SK-N-SH (cell line): ENCODE data around the gene TGFA. TPM values are rescaled to one million over a fixed set of nuclear protein-coding genes. Genes with fewer than 3 reads are reported as not detected.

Experiments
- CTCF ChIA-PET: fragments of 300-600, 350-600 bp; formaldehyde crosslinking; extraction: SDS; loops from one replicate; lab custom pipeline; 2021; lab: Yijun Ruan, JAX
- POLR2A ChIA-PET: fragments of 350-600 bp; sonication (Branson Sonifier 250); formaldehyde crosslinking; extraction: SDS; loops from one replicate; lab custom pipeline; 2020; ENCODE audit warnings: antibody characterized with exemption, inconsistent platforms; lab: Yijun Ruan, JAX
- DNase-seq: peaks from one replicate; pipeline ENCODE4 v3.0.0; 2012
- H2AFZ ChIP-seq: fragments of 200-600 bp; sonication (generic); 2 replicates; pipeline ENCODE4 v1.8.1; 2016; ENCODE audit warnings: antibody characterized with exemption, mild to moderate bottlenecking, low read depth
- H3F3A ChIP-seq: fragments of 200-600 bp; sonication (generic); replicated peaks from 2 replicates; pipeline ENCODE3; 2016; ENCODE audit warnings: antibody characterized with exemption, mild to moderate bottlenecking; ENCODE audit not compliant: insufficient read depth
- H3K27ac ChIP-seq, 2 experiments: fragments of 200-500 bp in 1 of 2; fragments of 200-600 bp in 1 of 2; sonication (Bioruptor generic) in 1 of 2; sonication (generic), shearing (Covaris generic) in 1 of 2; 2 replicates each; pipeline versions ENCODE4 v1.5.1 to v1.6.1; 2014 to 2016; ENCODE audit warnings: low read depth in 2 of 2, inconsistent platforms in 1 of 2, low read length in 1 of 2, mild to moderate bottlenecking in 1 of 2, mixed read lengths in 1 of 2
- H3K27me3 ChIP-seq: fragments of 200-600 bp; sonication (generic), shearing (Covaris generic); 2 replicates; pipeline ENCODE4 v1.6.1; 2016; ENCODE audit warnings: mixed run types; ENCODE audit not compliant: insufficient read depth
- H3K36me3 ChIP-seq, 2 experiments: fragments of 200-500 bp in 1 of 2; fragments of 200-600 bp in 1 of 2; sonication (Bioruptor generic) in 1 of 2; sonication (generic) in 1 of 2; replicated peaks in 1 of 2; 2 replicates each; pipeline versions ENCODE3 to v1.5.1; 2014 to 2016; ENCODE audit warnings: low read length in 1 of 2, mild to moderate bottlenecking in 1 of 2; ENCODE audit not compliant: insufficient read depth in 2 of 2, control insufficient read depth in 1 of 2
- H3K4me1 ChIP-seq, 2 experiments: fragments of 200-500 bp in 1 of 2; fragments of 200-600 bp in 1 of 2; sonication (Bioruptor generic) in 1 of 2; sonication (generic), shearing (Covaris generic) in 1 of 2; 2 replicates each; pipeline versions ENCODE4 v1.5.1 to v1.6.1; 2014 to 2016; ENCODE audit warnings: low read depth in 1 of 2, low read length in 1 of 2, mixed run types in 1 of 2; ENCODE audit not compliant: insufficient read depth in 2 of 2, control insufficient read depth in 1 of 2
- H3K4me2 ChIP-seq: fragments of 200-600 bp; sonication (generic), shearing (Covaris generic); 2 replicates; pipeline ENCODE4 v1.6.1; 2017; ENCODE audit warnings: mixed run types
- H3K4me3 ChIP-seq, 2 experiments: fragments of 200-500 bp in 1 of 2; fragments of 200-600 bp in 1 of 2; sonication (Bioruptor generic) in 1 of 2; sonication (generic), shearing (Covaris generic) in 1 of 2; 2 replicates each; pipeline versions ENCODE4 v1.5.1 to v1.8.1; 2014 to 2016; ENCODE audit warnings: low read depth in 2 of 2, inconsistent platforms in 1 of 2, low read length in 1 of 2, mild to moderate bottlenecking in 1 of 2, mixed read lengths in 1 of 2, moderate library complexity in 1 of 2
- H3K79me2 ChIP-seq: fragments of 200-600 bp; sonication (generic); 2 replicates; pipeline ENCODE4 v1.8.1; 2017; ENCODE audit warnings: mild to moderate bottlenecking; ENCODE audit not compliant: insufficient read depth
- H3K9ac ChIP-seq: fragments of 200-600 bp; sonication (generic); 2 replicates; pipeline ENCODE4 v1.6.1; 2017; ENCODE audit warnings: mixed run types
- H3K9me2 ChIP-seq: fragments of 200-600 bp; sonication (generic); 2 replicates; pipeline ENCODE4 v1.6.1; 2017; ENCODE audit warnings: mixed run types
- H3K9me3 ChIP-seq: fragments of 200-600 bp; sonication (generic); 2 replicates; pipeline ENCODE4 v1.6.1; 2017; ENCODE audit warnings: mixed run types, mild to moderate bottlenecking, moderate library complexity
- H4K20me1 ChIP-seq: fragments of 200-600 bp; sonication (generic); 2 replicates; pipeline ENCODE4 v1.6.1; 2017; ENCODE audit warnings: mild to moderate bottlenecking, mixed run types; ENCODE audit not compliant: insufficient read depth
- CHD2 ChIP-seq: fragments of 150-350 bp; IDR thresholded peaks from 2 replicates; pipeline ENCODE4 v1.6.1; 2018; ENCODE audit warnings: low read length; ENCODE audit not compliant: partially characterized antibody
- EP300 ChIP-seq, 2 experiments: IDR thresholded peaks; 2 replicates each; pipeline versions ENCODE4 v1.4.0 to v1.6.1; 2012; ENCODE audit warnings: borderline replicate concordance in 1 of 2, low read depth in 1 of 2, low read length in 1 of 2
- EZH2phosphoT487 ChIP-seq: fragments of 200-600 bp; sonication (generic); IDR thresholded peaks from 2 replicates; pipeline ENCODE4 v1.6.1; 2017; ENCODE audit warnings: low read depth, mixed run types, mild to moderate bottlenecking, antibody characterized with exemption, moderate library complexity, borderline replicate concordance
- FOXJ3 ChIP-seq: sonication (generic); formaldehyde crosslinking; IDR thresholded peaks from 2 replicates; pipeline ENCODE4 v1.5.1; 2020; ENCODE audit warnings: mild to moderate bottlenecking, missing genetic modification reagents
- FOXM1 ChIP-seq: IDR thresholded peaks from 2 replicates; pipeline ENCODE4 v1.4.0; 2012; ENCODE audit warnings: low read depth, mild to moderate bottlenecking
- JUND ChIP-seq: IDR thresholded peaks from 2 replicates; pipeline ENCODE4 v1.4.0; 2012
- MEF2A ChIP-seq: IDR thresholded peaks from 2 replicates; pipeline ENCODE4 v1.4.0; 2012; ENCODE audit warnings: low read depth, borderline replicate concordance
- MXI1 ChIP-seq: IDR thresholded peaks from 2 replicates; pipeline ENCODE4 v1.6.1; 2012; ENCODE audit warnings: mild to moderate bottlenecking, low read depth, low read length, improper control_type of control experiment
- NFIC ChIP-seq: IDR thresholded peaks from 2 replicates; pipeline ENCODE4 v1.4.0; 2012; ENCODE audit warnings: borderline replicate concordance
- RAD21 ChIP-seq: IDR thresholded peaks from 2 replicates; pipeline ENCODE4 v1.6.1; 2012; ENCODE audit warnings: mild to moderate bottlenecking, low read length
- RCOR1 ChIP-seq: fragments of 150-350 bp; IDR thresholded peaks from 2 replicates; pipeline ENCODE4 v1.6.1; 2017; ENCODE audit warnings: antibody characterized with exemption, low read length
- RFX5 ChIP-seq: IDR thresholded peaks from 2 replicates; pipeline ENCODE4 v1.6.1; 2012; ENCODE audit warnings: mild to moderate bottlenecking, improper control_type of control experiment, low read length
- TEAD4 ChIP-seq: IDR thresholded peaks from 2 replicates; pipeline ENCODE4 v1.4.0; 2012; ENCODE audit warnings: mild to moderate bottlenecking, borderline replicate concordance; ENCODE audit not compliant: insufficient read depth
- USF1 ChIP-seq: IDR thresholded peaks from 2 replicates; pipeline ENCODE4 v1.4.0; 2012; ENCODE audit warnings: low read depth, borderline replicate concordance
- YY1 ChIP-seq: IDR thresholded peaks from 2 replicates; pipeline ENCODE4 v1.4.0; 2012; ENCODE audit warnings: low read depth, mild to moderate bottlenecking
- ZBTB33 ChIP-seq: IDR thresholded peaks from 2 replicates; pipeline ENCODE4 v1.4.0; 2012; ENCODE audit warnings: low read depth, borderline replicate concordance
- WGBS: methylation state at CpG from one replicate; pipeline ENCODE4 v1.1.6; 2017; ENCODE audit warnings: low lambda C conversion rate; 5-methylcytosine and 5-hydroxymethylcytosine counted together
- polyA plus RNA-seq, 3 experiments: library from polyadenylated mRNA; depleted of rRNA; stranded (reverse); fragments of >200 nt; gene quantifications; 2 replicates each; pipeline ENCODE4 v1.2.3, GENCODE V29; 2012
- TF ChIP-seq, protein P1 (sequence below): IDR thresholded peaks from 2 replicates; pipeline ENCODE4 v1.4.0; 2012; ENCODE audit warnings: low read depth
- TF ChIP-seq, protein P2 (sequence below): IDR thresholded peaks from 2 replicates; pipeline ENCODE4; 2012

The TGFA gene
- polyA plus RNA-seq, 1 of the 3 experiments (the other 2 are of a cell fraction), result not detected

- WGBS, result 51% methylated on average over 6 of the region's 6 CpGs
- Histone ChIP-seq H2AFZ (no peak overlapping the region), H3K4me1 (peaks cover 0 to 3% of the 10 kb centered on the region in 2 experiments; a peak in 1 of 4 replicates), H3K4me2 (no peak overlapping the region), H3K9me3 (no peaks in the 10 kb centered on the region), H3F3A (peaks cover 7% of the 10 kb centered on the region), H3K9ac (no peak overlapping the region), H4K20me1 (no peaks in the 10 kb centered on the region), H3K9me2 (no peaks in the 10 kb centered on the region), H3K4me3 (no peak overlapping the region), H3K27ac (no peak overlapping the region), H3K79me2 (no peaks in the 10 kb centered on the region), H3K36me3 (no peaks in the 10 kb centered on the region), H3K27me3 (peaks cover 23% of the 10 kb centered on the region)
- CTCF ChIA-PET, result interaction anchor here (1.4 to 1.9 kb wide), 2 partner anchors 50 to 208 kb away, joined by 3 to 5 read pairs; no protein-coding TSS in a partner anchor
- no peak for DNase-seq
- TF ChIP-seq YY1 (no peak), FOXJ3 (CRISPR knock-in tag) (no peak), MEF2A (no peak)
- POLR2A ChIA-PET, result no interaction called here
Measured at GRCh38 chr2:70548233-70548632, 5.4 kb downstream of the TGFA start.

DNA sequence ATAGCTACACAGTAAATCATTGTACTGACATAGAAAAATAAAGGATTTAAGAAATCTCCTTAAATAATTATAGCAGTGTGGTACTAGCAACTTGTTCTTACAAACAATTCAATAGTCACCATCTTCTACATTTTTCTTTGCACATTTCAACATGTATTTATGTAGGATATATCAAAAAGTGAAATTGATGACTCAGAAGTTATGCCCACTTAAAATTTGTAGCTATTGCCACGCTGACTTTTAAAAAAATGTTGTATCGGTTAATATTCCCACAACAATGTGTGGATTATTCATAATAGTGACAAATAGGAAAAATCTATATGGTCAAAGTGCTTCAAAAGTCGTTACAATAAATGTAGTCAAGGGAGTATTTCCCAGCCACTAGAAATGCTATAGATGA lies 6.7 kb downstream of the TGFA start:
- no peak overlapping the region for H3K27ac ChIP-seq
- ChIA-PET CTCF (interaction anchor here (0.6 to 1.9 kb wide), 2 partner anchors 96 to 206 kb away, joined by 3 to 5 read pairs; no protein-coding TSS in a partner anchor), POLR2A (no interaction called here)
- no peaks in the 10 kb centered on the region for H3K9me2 ChIP-seq
- no peaks in the 10 kb centered on the region for H3K79me2 ChIP-seq
- no peak overlapping the region for H3K4me3 ChIP-seq
- H3F3A ChIP-seq, result no peaks in the 10 kb centered on the region
- peaks cover 15% of the 10 kb centered on the region for H3K27me3 ChIP-seq
- no peaks in the 10 kb centered on the region for H3K4me1 ChIP-seq
- H3K9me3 ChIP-seq, result no peaks in the 10 kb centered on the region
- H3K36me3 ChIP-seq, result no peaks in the 10 kb centered on the region
- H3K4me2 ChIP-seq, result no peak overlapping the region
- no peaks in the 10 kb centered on the region for H4K20me1 ChIP-seq
- WGBS, result 51% methylated on average over 3 of the region's 3 CpGs
- no peak overlapping the region for H3K9ac ChIP-seq
- TF ChIP-seq YY1, result no peak
- TF ChIP-seq TEAD4, result no peak
- TF ChIP-seq RAD21, result no peak
- TF ChIP-seq FOXJ3 (CRISPR knock-in tag), result no peak
- TF ChIP-seq EZH2phosphoT487, result no peak
- no peak for TF ChIP-seq MEF2A
- no peak for TF ChIP-seq RCOR1
- no peak for TF ChIP-seq EP300 (IDR thresholded peaks at IDR 0.05; ENCODE audit: borderline replicate concordance in 1 of 2, low read depth in 1 of 2, low read length in 1 of 2)
- no peak for DNase-seq
- no peak overlapping the region for H2AFZ ChIP-seq

- H3K9ac ChIP-seq, result no peak overlapping the region
- H3K4me1 ChIP-seq, result no peaks in the 10 kb centered on the region
- no peaks in the 10 kb centered on the region for H4K20me1 ChIP-seq
- H3K27me3 ChIP-seq, result peaks cover 16% of the 10 kb centered on the region; the same call in 1 of the 2 replicates
- H3F3A ChIP-seq, result no peaks in the 10 kb centered on the region
- no peaks in the 10 kb centered on the region for H3K79me2 ChIP-seq
- POLR2A ChIA-PET, result no interaction called here
- H3K9me3 ChIP-seq, result no peaks in the 10 kb centered on the region
- H3K36me3 ChIP-seq, result no peaks in the 10 kb centered on the region
- H3K9me2 ChIP-seq, result no peaks in the 10 kb centered on the region
- H3K27ac ChIP-seq, result no peak overlapping the region
- H2AFZ ChIP-seq, result no peak overlapping the region
- no peak for DNase-seq
- CTCF ChIA-PET, result interaction anchor here (0.6 kb wide), 1 partner anchor 96 kb away, joined by 3 read pairs; no protein-coding TSS in a partner anchor
- H3K4me2 ChIP-seq, result no peak overlapping the region
- no peak overlapping the region for H3K4me3 ChIP-seq
- 39% methylated on average over 2 of the region's 2 CpGs for WGBS
- TF ChIP-seq RAD21 (no peak), MEF2A (no peak), CHD2 (no peak), EP300 (IDR thresholded peaks at IDR 0.05; ENCODE audit: borderline replicate concordance in 1 of 2, low read depth in 1 of 2, low read length in 1 of 2) (no peak), JUND (no peak), FOXM1 (no peak), RFX5 (no peak), MXI1 (no peak), NFIC (no peak), USF1 (no peak), TEAD4 (no peak), ZBTB33 (no peak)
- TF ChIP-seq, protein P1, sequence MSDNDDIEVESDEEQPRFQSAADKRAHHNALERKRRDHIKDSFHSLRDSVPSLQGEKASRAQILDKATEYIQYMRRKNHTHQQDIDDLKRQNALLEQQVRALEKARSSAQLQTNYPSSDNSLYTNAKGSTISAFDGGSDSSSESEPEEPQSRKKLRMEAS, result no peak
- TF ChIP-seq, protein P2, sequence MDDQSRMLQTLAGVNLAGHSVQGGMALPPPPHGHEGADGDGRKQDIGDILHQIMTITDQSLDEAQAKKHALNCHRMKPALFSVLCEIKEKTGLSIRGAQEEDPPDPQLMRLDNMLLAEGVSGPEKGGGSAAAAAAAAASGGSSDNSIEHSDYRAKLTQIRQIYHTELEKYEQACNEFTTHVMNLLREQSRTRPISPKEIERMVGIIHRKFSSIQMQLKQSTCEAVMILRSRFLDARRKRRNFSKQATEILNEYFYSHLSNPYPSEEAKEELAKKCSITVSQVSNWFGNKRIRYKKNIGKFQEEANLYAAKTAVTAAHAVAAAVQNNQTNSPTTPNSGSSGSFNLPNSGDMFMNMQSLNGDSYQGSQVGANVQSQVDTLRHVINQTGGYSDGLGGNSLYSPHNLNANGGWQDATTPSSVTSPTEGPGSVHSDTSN, result no peak
Measured at GRCh38 chr2:70546376-70546775, 7.2 kb downstream of the TGFA start.
